ENCODE measurements around the gene TBC1D8. TPM values are rescaled to one million over a fixed set of nuclear protein-coding genes. Genes with fewer than 3 reads are reported as not detected.

Gene TBC1D8
- total RNA-seq, 2 donors from 2014 or later: 63.8 to 111 TPM

DNA sequence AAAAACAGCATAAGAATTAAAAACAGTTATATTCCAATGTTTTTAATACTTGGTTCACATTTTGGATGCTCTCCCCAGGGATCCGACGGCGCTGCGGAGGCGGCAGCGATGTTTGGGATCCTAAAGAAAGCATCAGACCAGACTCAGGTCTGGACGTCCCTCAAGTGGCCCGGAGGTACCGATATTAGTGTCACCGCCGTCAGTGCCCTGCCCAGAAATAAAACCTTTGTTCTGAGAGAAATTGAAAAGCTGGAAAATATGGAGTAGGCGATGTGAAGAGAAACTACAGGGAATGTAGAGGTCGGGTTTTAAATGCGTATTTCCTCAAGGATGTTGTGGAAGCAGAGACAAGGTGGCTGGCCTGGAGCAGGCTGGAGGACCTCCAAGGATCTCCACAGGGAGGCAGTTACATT, 683 bp upstream of the TBC1D8 start:
- intact Hi-C loops (cut with DNase I): loop anchor here (10.0 kb wide), 1 partner anchor 117 kb away; no protein-coding TSS in a partner anchor
- DNase-seq: peak in 1 of 4 donors; percentile 34
- H3K9me3 ChIP-seq: no peaks in the 10 kb centered on the region
- no peak for ATAC-seq
- 4 to 6% methylated on average over 14 of the region's 14 CpGs for WGBS, 2 donors
- H3K4me3 ChIP-seq: peak overlapping the region in 1 of 2 donors; percentile 23
- peaks cover 53% of the 10 kb centered on the region for H3K4me1 ChIP-seq
- peak overlapping the region; percentile 81 to 91 (median 85) for H3K27ac ChIP-seq
- no peak for TF ChIP-seq POLR2A (IDR thresholded peaks at IDR 0.05)
- TF ChIP-seq, protein P1, sequence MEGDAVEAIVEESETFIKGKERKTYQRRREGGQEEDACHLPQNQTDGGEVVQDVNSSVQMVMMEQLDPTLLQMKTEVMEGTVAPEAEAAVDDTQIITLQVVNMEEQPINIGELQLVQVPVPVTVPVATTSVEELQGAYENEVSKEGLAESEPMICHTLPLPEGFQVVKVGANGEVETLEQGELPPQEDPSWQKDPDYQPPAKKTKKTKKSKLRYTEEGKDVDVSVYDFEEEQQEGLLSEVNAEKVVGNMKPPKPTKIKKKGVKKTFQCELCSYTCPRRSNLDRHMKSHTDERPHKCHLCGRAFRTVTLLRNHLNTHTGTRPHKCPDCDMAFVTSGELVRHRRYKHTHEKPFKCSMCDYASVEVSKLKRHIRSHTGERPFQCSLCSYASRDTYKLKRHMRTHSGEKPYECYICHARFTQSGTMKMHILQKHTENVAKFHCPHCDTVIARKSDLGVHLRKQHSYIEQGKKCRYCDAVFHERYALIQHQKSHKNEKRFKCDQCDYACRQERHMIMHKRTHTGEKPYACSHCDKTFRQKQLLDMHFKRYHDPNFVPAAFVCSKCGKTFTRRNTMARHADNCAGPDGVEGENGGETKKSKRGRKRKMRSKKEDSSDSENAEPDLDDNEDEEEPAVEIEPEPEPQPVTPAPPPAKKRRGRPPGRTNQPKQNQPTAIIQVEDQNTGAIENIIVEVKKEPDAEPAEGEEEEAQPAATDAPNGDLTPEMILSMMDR (IDR thresholded peaks at IDR 0.05): no peak
- H3K27me3 ChIP-seq: no peaks in the 10 kb centered on the region
- no peaks in the 10 kb centered on the region for H3K36me3 ChIP-seq (replicated peaks in 1 of 2; ENCODE audit: insufficient read depth in 1 of 2, low read depth in 2 of 2)

DNA sequence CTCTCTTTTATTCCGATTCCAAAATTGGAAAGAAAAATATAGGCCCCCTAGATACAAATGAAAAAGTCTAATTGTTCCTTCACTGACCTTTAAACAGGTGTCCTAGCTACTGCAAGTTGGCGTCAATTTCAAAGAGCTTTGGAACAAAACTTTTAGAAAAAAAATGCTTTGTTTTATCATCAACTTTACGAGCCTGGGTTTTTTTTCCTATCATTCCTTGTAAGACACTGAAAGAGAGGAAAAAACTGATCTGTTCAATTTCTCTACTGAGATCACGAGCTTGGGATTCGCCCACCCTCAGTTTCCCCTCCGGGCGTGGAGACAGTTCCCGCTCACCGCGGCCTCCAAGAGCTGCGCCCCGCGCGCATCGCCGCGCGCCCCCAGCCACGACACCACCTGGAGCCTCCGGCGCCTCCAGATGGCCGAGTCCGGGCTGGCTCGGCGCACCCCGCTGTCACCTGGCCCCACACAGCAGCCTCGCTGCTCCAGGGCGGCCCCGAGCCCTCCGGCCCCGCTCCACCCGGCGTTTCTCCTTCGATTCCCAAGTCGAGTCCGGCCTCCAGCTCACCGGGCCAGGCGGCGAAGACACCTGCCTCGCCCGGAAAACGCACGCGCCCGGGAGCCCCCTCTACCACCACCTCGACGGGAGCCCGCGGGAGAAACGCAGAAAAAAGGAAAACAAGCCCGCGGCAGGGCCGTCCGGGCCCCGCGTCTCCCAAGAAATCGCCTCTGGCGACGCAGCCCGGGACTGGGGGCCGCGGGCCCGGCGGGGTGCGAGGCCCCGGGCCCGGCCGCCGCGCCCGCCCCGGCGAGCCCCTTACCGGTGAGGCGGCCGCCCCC, 656 bp downstream of the TBC1D8 start:
- intact Hi-C loops (cut with DNase I): loop anchor here (10.0 kb wide), 1 partner anchor 116 kb away; no protein-coding TSS in a partner anchor
- ATAC-seq: peak; percentile 49
- Histone ChIP-seq H3K9me3 (no peaks in the 10 kb centered on the region), H3K4me3 (peak overlapping the region; percentile 48 to 70), H3K27ac (peak overlapping the region; percentile 81 to 91 (median 85)), H3K4me1 (peaks cover 60% of the 10 kb centered on the region), H3K36me3 (replicated peaks in 1 of 2; ENCODE audit: insufficient read depth in 1 of 2, low read depth in 2 of 2) (no peaks in the 10 kb centered on the region), H3K27me3 (no peaks in the 10 kb centered on the region)
- DNase-seq: peak; percentile 48 to 68 (median 58)
- peak in 1 of 3 donors; percentile 43 for TF ChIP-seq POLR2A (IDR thresholded peaks at IDR 0.05)
- TF ChIP-seq, protein P1 (IDR thresholded peaks at IDR 0.05): peak in 1 of 7 experiments; percentile 10
- 2% methylated on average over 22 to 61 of the region's 76 CpGs for WGBS, 2 donors

DNA sequence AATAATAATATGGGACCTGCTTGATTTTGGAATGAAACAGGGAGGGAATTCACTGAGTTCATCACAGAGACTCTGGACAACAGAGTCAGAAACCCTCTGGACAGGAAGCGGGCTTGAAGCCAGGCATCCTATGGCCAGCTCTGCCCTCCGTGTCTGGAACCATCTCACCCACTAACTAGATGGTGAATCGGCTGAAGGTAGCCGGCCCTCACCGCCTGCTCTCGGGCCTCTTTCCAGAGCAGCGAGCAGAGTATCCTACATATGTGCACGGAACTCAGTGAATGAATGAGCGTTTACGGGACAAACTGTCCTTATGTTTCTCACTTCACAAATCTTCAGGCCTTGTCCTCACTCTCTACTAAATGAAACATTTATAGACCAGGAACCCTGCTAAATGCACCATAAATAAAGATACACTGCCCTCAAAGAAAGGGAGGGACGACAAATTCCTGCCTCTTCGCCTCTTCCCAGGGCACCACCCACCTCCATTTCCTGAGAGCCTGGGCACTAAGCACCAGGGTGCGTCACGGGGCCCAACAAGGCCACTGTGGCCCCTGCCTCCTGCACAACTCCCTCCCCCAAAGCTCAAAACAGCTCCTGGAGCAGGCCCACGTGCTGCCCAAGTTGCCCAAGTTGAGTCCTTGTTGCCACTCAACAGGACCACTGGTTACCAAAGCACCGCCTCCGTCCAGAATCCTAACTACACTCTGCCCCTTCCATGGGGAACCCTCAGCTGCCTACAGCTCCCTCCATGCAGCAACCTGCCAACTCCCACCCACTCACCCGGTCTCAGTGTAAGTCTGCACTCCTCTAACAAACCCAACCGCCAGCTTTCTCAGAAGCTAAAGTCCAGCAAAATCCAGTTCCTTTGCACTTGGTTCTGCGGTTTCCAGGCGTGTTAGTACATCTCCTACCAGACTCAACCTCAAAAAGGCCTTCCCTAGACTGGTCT, 1.7 kb downstream of the TBC1D8 start:
- H3K27ac ChIP-seq: peak overlapping the region; percentile 57 to 91 (median 82)
- H3K4me3 ChIP-seq: peak overlapping the region; percentile 48 to 70
- no peaks in the 10 kb centered on the region for H3K27me3 ChIP-seq
- H3K9me3 ChIP-seq: no peaks in the 10 kb centered on the region
- peaks cover 71% of the 10 kb centered on the region for H3K4me1 ChIP-seq
- peak in 1 of 3 donors; percentile 25 for TF ChIP-seq POLR2A (IDR thresholded peaks at IDR 0.05)
- TF ChIP-seq, protein P1 (IDR thresholded peaks at IDR 0.05): no peak
- WGBS, 2 donors: 40 to 50% methylated on average over 21 of the region's 21 CpGs
- ATAC-seq (no peak), DNase-seq (peak; percentile 29 to 61 (median 46))
- intact Hi-C loops (cut with DNase I): loop anchor here (10.0 kb wide), 1 partner anchor 115 kb away; no protein-coding TSS in a partner anchor
- no peaks in the 10 kb centered on the region for H3K36me3 ChIP-seq (replicated peaks in 1 of 2; ENCODE audit: insufficient read depth in 1 of 2, low read depth in 2 of 2)

DNA sequence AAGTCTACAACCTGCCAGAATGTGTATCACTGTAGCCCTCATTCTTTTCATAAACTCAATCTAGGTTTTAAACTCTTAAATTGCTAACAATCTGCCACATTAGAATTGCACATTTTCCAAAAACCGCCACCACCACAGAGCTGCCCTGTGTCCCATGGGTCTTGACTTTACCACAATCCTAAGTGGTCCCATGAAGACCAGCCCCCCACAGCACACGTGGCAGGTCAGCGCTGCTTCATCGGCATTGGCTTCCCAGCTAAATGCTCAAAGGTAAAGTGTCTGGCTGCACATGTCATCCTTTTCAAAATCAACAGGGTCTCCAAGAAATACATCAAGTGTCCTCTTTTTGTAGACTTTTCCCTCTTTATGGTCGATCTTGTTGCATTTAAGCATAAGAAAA, 2.4 kb downstream of the TBC1D8 start:
- intact Hi-C loops (cut with DNase I): no loop called here
- H3K27ac ChIP-seq: peak overlapping the region in 1 of 4 donors; percentile 81
- DNase-seq (no peak), ATAC-seq (no peak)
- H3K9me3 ChIP-seq: no peaks in the 10 kb centered on the region
- H3K4me3 ChIP-seq: no peak overlapping the region
- no peaks in the 10 kb centered on the region for H3K36me3 ChIP-seq (replicated peaks in 1 of 2; ENCODE audit: insufficient read depth in 1 of 2, low read depth in 2 of 2)
- H3K4me1 ChIP-seq: peaks cover 71% of the 10 kb centered on the region
- 90 to 91% methylated on average over 5 of the region's 5 CpGs for WGBS, 2 donors
- H3K27me3 ChIP-seq: no peaks in the 10 kb centered on the region
- TF ChIP-seq POLR2A (IDR thresholded peaks at IDR 0.05): no peak
- TF ChIP-seq, protein P1 (IDR thresholded peaks at IDR 0.05): no peak

Measured in body of pancreas (tissue), 4 donors.